Measurements from ENCODE around the gene NKG7.
"Not testable (repeated sequence)": the region's sequence is repeated elsewhere in the genome, so short reads cannot be mapped to it uniquely, and the experiment has no call there.

Gene NKG7

DNA sequence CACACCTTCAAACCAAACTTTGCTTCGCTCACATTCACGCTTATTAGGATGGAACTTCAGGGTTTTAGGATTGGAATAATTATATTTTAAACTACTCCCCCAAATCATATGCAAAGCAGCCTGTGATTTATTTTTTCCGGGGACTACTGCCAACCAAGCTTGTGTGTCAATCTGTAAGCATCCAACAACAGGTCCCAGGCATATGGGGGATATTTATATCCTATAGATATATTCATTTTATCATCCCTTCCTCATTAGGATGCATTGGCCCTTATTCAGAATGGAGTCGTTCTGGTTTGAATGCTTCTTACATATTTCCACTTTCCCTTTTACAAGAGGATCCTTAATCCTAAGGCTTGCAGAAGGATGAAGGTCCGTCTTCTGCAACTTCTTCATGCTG is 26.8 kb upstream of the NKG7 start:
- in situ Hi-C loops (cut with HindIII; ENCODE audit: low sequenced_read_pairs): no loop called here
- no peak for DNase-seq (ENCODE audit: low read depth, low spot score)
- TF ChIP-seq, protein P1, sequence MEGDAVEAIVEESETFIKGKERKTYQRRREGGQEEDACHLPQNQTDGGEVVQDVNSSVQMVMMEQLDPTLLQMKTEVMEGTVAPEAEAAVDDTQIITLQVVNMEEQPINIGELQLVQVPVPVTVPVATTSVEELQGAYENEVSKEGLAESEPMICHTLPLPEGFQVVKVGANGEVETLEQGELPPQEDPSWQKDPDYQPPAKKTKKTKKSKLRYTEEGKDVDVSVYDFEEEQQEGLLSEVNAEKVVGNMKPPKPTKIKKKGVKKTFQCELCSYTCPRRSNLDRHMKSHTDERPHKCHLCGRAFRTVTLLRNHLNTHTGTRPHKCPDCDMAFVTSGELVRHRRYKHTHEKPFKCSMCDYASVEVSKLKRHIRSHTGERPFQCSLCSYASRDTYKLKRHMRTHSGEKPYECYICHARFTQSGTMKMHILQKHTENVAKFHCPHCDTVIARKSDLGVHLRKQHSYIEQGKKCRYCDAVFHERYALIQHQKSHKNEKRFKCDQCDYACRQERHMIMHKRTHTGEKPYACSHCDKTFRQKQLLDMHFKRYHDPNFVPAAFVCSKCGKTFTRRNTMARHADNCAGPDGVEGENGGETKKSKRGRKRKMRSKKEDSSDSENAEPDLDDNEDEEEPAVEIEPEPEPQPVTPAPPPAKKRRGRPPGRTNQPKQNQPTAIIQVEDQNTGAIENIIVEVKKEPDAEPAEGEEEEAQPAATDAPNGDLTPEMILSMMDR (IDR thresholded peaks at IDR 0.05; ENCODE audit: low read depth, low read length): no peak
- H3K4me3 ChIP-seq (ENCODE audit: low read depth, low read length): no peak overlapping the region

DNA sequence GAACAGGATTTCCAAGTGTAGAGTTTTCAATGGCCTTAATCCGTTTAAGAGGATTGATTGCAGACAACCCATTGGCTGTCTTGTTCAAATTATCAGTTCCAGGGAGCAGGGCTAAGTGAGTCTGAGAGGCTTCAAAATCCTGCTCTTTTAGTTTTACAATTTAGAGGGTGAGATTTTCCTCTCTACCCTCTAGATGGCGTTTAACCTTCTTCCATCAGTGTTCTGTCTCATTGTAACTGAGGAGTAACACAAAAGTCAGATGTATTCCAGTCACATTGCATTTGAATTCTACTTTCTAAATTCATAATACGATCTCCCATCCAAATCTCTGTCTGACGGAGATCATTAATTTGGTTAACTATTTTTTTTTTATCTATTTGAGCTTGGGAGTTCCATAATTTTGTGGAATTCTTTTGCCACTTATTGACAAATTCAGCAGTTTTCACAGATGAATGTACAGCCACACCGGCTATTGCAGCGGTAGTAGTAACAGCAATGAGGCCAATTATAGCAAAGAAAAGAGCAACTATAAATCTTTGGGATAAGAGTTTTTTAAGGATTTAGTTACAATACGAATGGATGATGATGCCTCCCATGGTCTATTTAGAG is 25.7 kb upstream of the NKG7 start:
- H3K4me3 ChIP-seq (ENCODE audit: low read depth, low read length): no peak overlapping the region
- no peak for DNase-seq (ENCODE audit: low read depth, low spot score)
- TF ChIP-seq, protein P1 (IDR thresholded peaks at IDR 0.05; ENCODE audit: low read depth, low read length): peak; percentile 45
- in situ Hi-C loops (cut with HindIII; ENCODE audit: low sequenced_read_pairs): no loop called here

DNA sequence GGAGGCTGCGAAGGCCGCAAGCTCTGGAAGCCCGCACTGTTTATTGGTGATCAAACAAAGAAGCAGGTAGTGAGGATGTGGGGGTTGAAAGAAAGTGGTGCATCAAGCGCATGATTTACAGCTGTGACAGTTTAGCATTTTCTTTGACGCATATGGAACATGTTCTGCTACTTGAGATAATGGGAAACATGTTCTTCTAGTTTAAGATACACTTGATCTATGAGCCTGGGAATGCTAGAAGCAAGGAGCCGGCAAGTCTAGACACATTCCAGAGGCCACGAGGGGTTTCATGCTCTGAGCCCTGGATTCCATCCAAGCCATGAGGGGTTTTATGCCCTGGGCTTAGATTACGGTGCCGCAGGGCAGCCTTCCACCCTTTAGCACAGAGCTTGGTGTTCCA is 25.0 kb upstream of the NKG7 start:
- H3K4me3 ChIP-seq (ENCODE audit: low read depth, low read length); in situ Hi-C loops (cut with HindIII; ENCODE audit: low sequenced_read_pairs): not testable (repeated sequence)

DNA sequence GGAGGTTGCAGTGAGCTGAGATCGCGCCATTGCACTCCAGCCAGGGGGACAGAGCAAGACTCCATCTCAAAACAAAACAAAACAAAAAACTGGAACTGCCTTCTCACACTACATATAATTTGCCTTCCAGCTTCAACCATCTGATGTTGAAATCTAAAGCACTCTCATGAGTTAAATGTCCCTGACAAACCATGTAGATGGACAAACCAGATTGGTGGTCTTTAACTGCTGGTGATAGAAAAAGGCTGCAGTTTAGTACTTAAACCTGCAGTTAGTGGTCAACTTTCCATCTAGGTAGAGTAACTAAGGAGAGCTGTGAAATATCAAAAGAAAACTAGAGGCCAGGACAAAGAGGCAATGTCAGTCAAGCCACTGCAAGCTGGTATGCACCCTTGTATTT is 23.7 kb upstream of the NKG7 start:
- TF ChIP-seq, protein P1 (IDR thresholded peaks at IDR 0.05; ENCODE audit: low read depth, low read length): no peak
- H3K4me3 ChIP-seq (ENCODE audit: low read depth, low read length): no peak overlapping the region
- DNase-seq (ENCODE audit: low read depth, low spot score): no peak
- in situ Hi-C loops (cut with HindIII; ENCODE audit: low sequenced_read_pairs): no loop called here

More for the DNA sequence above, 25.0 kb upstream of the NKG7 start:
- not testable (repeated sequence) for DNase-seq (ENCODE audit: low read depth, low spot score)

DNA sequence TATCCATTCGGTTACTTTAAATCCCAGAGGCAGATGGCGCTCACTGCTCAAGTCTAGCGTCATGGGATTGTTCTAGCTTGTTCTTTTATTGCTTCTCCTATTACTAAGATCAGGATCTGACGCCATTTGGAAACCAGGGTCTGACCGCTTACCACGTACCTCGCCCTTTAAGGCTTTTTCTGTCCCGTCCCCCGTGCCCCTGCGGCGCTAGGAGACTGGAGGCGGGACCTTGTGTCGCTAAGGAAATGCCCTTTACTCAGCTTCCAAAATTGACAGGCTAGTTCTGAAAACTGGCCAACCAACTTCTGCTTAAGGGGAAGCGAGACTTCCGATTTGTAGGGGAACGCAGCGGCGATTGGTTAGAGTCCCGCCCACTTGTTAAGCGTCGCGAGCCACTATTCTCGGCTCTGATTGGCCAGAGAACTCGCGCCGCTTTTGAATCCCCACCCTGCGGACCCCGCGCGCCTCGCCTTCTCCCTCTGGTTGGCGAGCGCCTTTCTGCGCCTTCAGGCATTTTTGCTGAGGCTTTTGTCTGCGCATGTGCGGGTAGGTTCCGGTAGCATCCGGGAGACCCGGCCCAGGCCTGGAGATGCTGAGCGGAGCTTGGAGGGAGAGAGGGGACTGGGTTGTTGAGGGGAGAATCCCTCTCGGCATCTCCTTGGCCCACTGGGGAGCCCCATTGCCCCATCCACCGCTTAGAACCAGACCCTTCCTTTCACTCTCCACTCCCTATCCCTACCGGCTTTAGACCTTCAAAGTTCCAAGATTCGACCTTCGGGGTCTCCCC is 21.8 kb upstream of the NKG7 start:
- TF ChIP-seq, protein P1 (IDR thresholded peaks at IDR 0.05; ENCODE audit: low read depth, low read length): no peak
- DNase-seq (ENCODE audit: low read depth, low spot score): peak; percentile 99
- in situ Hi-C loops (cut with HindIII; ENCODE audit: low sequenced_read_pairs): no loop called here
- peak overlapping the region; percentile 47 for H3K4me3 ChIP-seq (ENCODE audit: low read depth, low read length)

DNA sequence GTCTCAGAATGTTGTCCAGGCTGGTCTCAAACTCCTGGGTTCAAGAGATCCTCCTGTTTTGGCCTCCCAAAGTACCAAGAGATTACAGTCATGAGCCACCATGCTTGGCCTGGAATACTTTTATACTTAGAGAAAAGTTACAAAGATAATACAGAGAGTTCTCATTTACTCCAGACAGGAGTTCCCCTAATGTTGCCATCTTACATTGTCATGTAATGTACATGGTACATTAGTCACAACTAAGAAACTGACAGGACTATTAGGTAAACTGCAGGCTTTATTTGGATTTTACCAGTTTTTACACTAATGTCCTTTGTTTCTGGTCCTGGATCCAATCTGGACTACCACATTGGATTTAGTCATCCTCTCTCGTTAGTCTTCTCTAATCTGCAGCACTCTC is 20.2 kb upstream of the NKG7 start:
- in situ Hi-C loops (cut with HindIII; ENCODE audit: low sequenced_read_pairs): no loop called here
- H3K4me3 ChIP-seq (ENCODE audit: low read depth, low read length): no peak overlapping the region
- DNase-seq (ENCODE audit: low read depth, low spot score): no peak
- TF ChIP-seq, protein P1 (IDR thresholded peaks at IDR 0.05; ENCODE audit: low read depth, low read length): no peak

DNA sequence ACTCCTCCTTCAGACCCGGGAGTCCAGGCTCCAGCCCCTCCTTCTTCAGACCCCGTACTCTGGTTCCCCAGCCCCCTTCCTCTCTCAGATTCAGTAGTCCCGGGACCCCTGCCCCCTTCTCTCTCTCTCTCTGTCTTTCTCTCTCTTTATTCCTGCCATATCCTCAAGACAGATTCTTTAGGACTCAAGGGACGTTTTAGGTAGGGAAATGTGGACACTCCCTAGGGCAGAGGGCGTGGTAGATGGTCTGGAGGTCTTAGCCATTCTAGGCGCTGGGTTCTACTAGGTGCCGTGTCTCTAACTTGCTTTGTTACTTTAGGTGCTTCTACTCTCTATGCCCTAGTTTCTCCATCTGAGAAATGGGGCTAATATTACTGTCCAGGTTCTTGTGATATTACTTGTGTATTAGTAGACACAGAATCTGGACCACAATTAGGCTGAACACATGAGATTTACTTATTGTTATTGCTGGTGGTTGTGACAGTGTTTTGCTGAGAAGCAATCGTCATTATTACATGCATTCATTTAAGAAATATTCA is 18.7 kb upstream of the NKG7 start:
- no peak overlapping the region for H3K4me3 ChIP-seq (ENCODE audit: low read depth, low read length)
- in situ Hi-C loops (cut with HindIII; ENCODE audit: low sequenced_read_pairs): no loop called here
- no peak for DNase-seq (ENCODE audit: low read depth, low spot score)
- TF ChIP-seq, protein P1 (IDR thresholded peaks at IDR 0.05; ENCODE audit: low read depth, low read length): no peak
